Measurements from ENCODE around the gene ATP6V0E2.

The ATP6V0E2 gene

DNA sequence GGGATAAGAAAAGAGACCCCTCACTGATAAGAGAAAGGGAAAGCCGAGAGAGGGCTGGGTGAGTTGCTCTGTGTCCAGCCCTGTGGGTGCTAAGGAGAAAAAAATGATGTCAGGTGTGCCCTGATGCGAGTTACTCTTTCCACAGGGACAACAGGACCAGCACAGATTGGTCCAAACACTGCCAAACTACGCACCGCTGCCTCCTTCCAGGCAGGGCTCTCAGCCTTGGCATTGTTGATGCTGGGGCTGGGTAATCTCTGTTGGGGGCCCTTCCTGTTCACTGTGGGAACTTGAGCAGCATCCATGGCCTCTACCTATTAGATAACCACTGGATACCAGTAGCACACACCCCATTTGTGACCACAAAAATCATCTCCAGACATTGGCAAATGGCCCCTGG, 10.3 kb upstream of the ATP6V0E2 start:
- no peak for DNase-seq (ENCODE audit: low read depth in 1 of 2, low spot score in 1 of 2)
- Histone ChIP-seq H3K27me3 (ENCODE audit: insufficient read depth, poor library complexity, severe bottlenecking) (no peaks in the 10 kb centered on the region), H3K4me3 (replicated peaks; ENCODE audit: insufficient read depth, low read length) (no peak overlapping the region), H3K27ac (replicated peaks) (no peak overlapping the region)
- TF ChIP-seq REST (IDR thresholded peaks at IDR 0.05; ENCODE audit: insufficient replicate concordance, low read depth) (no peak), SPI1 (IDR thresholded peaks at IDR 0.05; ENCODE audit: borderline replicate concordance, low read depth) (no peak), POLR2AphosphoS5 (IDR thresholded peaks at IDR 0.05; ENCODE audit: low read depth) (no peak), GABPA (IDR thresholded peaks at IDR 0.05; ENCODE audit: low read depth) (no peak)
- TF ChIP-seq, protein P1, sequence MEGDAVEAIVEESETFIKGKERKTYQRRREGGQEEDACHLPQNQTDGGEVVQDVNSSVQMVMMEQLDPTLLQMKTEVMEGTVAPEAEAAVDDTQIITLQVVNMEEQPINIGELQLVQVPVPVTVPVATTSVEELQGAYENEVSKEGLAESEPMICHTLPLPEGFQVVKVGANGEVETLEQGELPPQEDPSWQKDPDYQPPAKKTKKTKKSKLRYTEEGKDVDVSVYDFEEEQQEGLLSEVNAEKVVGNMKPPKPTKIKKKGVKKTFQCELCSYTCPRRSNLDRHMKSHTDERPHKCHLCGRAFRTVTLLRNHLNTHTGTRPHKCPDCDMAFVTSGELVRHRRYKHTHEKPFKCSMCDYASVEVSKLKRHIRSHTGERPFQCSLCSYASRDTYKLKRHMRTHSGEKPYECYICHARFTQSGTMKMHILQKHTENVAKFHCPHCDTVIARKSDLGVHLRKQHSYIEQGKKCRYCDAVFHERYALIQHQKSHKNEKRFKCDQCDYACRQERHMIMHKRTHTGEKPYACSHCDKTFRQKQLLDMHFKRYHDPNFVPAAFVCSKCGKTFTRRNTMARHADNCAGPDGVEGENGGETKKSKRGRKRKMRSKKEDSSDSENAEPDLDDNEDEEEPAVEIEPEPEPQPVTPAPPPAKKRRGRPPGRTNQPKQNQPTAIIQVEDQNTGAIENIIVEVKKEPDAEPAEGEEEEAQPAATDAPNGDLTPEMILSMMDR (IDR thresholded peaks at IDR 0.05; ENCODE audit: insufficient read depth, low read length) = no peak

DNA sequence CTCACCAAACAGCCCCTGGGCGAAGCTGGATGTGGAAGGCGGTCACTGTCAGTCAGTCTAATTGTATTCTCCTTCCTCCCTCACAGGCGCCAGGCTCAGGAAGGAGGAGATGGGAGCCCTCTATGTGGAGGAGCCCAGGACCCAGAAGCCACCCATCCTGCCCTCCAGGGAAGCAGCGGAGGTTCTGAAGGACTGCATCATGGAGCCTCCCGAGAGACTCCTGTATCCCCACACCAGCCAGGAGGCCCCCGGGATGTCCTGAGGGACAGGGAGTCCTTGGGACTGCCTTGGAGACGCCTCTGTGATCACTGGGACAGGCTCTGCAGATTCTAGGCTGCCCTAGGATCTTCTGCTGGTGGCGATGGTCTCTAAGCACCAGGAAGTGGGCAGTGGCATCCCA, 9.7 kb upstream of the ATP6V0E2 start:
- no peak for TF ChIP-seq REST (IDR thresholded peaks at IDR 0.05; ENCODE audit: insufficient replicate concordance, low read depth)
- TF ChIP-seq, protein P1 (IDR thresholded peaks at IDR 0.05; ENCODE audit: insufficient read depth, low read length) = no peak
- no peak for TF ChIP-seq GABPA (IDR thresholded peaks at IDR 0.05; ENCODE audit: low read depth)
- no peak for TF ChIP-seq SPI1 (IDR thresholded peaks at IDR 0.05; ENCODE audit: borderline replicate concordance, low read depth)
- TF ChIP-seq POLR2AphosphoS5 (IDR thresholded peaks at IDR 0.05; ENCODE audit: low read depth) = no peak
- H3K4me3 ChIP-seq (replicated peaks; ENCODE audit: insufficient read depth, low read length) = no peak overlapping the region

DNA sequence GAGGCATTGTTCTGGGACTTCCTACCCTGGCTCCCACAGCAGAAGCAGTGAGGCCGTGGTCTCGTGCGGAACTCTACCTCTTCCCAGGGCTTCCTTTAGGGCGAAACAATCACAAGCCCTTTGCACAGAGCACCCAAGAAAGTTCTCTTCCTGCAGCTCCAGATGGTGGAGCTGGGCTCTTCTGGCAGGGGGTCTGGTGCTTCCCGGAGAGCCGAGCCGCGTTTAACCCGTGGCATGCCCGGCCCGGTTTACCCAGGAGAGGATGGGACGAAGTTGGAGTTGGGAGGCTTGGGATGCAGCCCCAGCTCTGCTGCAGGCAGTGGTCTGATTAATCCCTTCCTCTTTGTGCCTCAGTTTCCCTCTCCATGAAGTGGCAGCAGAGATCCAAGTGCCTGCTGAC, 9.0 kb upstream of the ATP6V0E2 start:
- H3K27ac ChIP-seq (replicated peaks) = no peak overlapping the region
- H3K27me3 ChIP-seq (ENCODE audit: insufficient read depth, poor library complexity, severe bottlenecking) = no peaks in the 10 kb centered on the region
- H3K4me3 ChIP-seq (replicated peaks; ENCODE audit: insufficient read depth, low read length) = no peak overlapping the region
- no peak for TF ChIP-seq SPI1 (IDR thresholded peaks at IDR 0.05; ENCODE audit: borderline replicate concordance, low read depth)
- TF ChIP-seq POLR2AphosphoS5 (IDR thresholded peaks at IDR 0.05; ENCODE audit: low read depth) = no peak
- TF ChIP-seq, protein P1 (IDR thresholded peaks at IDR 0.05; ENCODE audit: insufficient read depth, low read length) = no peak
- no peak for TF ChIP-seq GABPA (IDR thresholded peaks at IDR 0.05; ENCODE audit: low read depth)
- no peak for TF ChIP-seq REST (IDR thresholded peaks at IDR 0.05; ENCODE audit: insufficient replicate concordance, low read depth)
- DNase-seq (ENCODE audit: low read depth in 1 of 2, low spot score in 1 of 2) = no peak

More for the DNA sequence above, 9.7 kb upstream of the ATP6V0E2 start:
- no peak for DNase-seq (ENCODE audit: low read depth in 1 of 2, low spot score in 1 of 2)
- no peaks in the 10 kb centered on the region for H3K27me3 ChIP-seq (ENCODE audit: insufficient read depth, poor library complexity, severe bottlenecking)
- H3K27ac ChIP-seq (replicated peaks) = no peak overlapping the region

Measured in HL-60 (cell line).